Measurements from ENCODE around the gene ATAT1.
"Not testable (repeated sequence)": the region's sequence is repeated elsewhere in the genome, so short reads cannot be mapped to it uniquely, and the experiment has no call there.

Gene ATAT1

DNA sequence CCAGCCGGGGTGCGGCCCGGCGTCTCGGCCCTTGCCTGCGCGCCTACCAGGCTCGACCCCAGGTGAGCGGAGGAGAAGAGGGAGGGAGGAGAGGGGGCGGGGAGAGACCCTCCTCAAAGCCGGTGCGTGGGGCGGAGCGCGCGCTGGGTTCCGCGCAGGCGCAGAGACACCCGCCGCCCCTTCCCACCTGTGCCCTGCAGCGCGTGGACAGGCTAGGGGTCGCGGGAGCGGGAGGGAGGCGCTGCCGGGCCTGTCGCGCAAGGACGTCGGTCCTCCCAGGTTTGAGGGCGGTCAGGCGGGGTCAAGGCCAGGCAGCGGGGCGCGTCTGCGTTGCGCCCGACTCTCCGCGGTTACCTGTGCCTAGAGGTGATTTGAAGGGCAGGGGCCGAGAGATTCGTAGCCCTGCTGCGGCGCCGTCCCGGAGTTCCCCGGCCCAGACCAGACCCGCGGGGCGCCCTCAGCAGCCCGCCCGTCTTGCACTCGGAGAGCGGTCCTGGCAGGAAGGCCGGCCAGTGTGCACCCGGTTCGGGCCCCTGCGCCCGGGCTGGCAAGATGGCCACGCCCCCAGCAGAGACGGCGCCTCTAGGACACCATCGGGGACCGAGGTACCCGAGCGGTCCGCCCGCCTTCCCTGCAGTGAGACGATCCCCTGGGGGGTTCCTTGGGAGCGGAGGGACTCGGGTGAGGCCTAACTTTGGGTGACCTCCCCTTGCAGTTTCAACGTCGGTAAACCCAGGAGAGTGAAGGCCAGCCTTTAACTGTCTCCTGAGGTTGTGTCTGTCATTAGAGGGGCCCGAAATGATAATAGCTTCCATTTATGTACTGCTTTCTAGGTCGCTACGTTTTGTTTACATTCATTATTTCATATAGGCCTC, 20.8 kb downstream of the ATAT1 start:
- DNase-seq (ENCODE audit: low read depth in 1 of 2, low spot score in 1 of 2) = peak; percentile 63 to 75

DNA sequence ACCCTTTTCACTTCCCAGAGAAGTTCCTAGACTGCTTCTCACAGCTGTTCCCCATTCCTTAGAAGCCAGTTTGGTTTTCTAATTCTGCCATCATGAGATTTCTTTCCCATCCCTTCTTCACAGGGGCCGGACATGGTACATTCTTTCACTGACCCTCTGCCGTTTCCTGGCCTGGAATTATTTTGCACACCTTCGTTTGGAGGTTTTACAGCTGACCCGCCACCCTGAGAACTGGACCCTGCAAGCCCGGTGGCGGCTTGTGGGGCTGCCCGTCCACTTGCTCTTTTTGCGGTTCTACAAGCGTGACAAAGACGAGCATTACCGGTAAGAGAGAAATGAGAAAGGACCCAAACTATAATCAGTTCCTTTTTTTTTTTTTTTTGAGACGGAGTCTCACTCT, 24.5 kb downstream of the ATAT1 start:
- DNase-seq (ENCODE audit: low read depth in 1 of 2, low spot score in 1 of 2) = no peak

DNA sequence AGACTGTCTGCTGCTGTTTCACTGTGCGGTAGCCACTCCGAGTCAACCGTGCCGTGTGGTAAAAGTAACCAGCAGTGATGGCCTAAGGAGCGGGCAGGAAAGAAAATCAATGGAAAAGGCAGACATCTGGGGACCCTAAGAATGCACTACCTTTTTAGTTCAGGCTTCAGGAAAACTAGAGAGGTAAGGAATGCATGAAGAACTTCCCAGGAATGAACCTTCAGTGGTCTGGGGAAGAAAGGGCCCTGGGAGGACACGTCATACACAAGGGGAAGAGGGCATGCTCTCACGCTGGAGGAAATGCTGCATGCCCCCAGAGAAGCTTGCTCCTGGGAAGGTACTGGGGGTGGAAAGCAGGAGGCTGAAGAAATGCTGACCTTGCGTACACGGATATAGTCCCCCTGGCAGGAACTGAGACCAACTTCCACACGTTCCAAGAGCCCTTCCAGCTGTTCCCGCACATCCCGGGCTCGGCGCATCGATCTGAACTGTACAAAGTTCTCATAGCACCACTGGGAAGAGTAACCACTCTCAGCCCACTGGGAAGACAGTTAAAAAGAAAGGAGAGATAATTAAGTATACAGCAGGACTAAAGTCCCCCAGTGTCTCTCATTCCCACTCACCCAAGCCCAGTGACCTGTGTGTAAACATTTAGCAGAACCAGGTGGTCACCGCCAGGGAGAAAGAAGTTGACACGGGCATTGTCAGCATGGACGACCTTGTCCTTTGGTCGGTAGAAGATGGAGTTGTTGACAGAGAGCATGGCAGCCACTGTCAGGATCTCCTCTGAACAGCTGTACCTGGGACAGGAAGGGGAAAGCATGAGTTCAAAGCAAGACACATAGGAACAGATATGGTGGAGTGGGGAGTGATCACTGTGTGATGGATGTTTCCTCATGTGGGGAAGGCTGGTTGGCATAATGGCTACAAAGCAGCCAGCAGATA, 28.4 kb downstream of the ATAT1 start:
- DNase-seq (ENCODE audit: low read depth in 1 of 2, low spot score in 1 of 2) = no peak

DNA sequence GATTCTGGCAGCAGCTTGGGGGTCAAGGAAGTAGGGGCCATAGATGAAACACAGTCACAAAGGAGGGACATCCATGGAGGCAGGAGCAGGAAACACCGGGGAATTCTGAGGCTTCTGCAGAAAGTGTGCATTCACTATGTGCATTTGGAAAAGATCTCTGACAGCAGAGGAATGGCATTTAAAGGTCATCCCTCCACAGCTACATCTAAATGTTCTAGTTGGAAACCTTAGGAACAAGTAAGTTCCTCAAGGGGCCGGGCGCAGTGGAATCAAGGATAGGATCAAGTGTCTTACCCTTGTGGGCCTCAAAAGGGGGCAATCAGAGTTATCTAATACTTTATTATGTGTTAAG, 29.0 kb downstream of the ATAT1 start:
- no peak for DNase-seq (ENCODE audit: low read depth in 1 of 2, low spot score in 1 of 2)

DNA sequence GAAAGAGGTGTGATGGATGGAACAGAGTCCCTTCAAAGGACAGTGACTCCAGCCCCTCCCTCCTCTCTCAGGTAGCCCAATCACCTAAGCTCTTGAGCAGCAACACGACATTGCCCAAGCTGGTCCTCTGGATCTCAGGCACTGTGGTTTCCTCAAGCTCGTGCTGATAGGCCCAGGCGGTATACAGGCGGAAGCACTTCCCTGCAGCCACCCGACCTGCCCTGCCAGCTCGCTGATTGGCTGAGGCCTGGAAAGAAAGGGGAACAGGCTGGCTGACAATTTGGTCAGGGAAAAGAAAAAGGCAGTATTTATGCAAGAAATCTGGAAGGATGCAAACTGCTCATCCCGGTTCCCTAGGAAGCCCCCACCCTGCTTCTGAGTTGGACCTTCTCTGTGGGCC, 29.8 kb downstream of the ATAT1 start:
- DNase-seq (ENCODE audit: low read depth in 1 of 2, low spot score in 1 of 2) = no peak

DNA sequence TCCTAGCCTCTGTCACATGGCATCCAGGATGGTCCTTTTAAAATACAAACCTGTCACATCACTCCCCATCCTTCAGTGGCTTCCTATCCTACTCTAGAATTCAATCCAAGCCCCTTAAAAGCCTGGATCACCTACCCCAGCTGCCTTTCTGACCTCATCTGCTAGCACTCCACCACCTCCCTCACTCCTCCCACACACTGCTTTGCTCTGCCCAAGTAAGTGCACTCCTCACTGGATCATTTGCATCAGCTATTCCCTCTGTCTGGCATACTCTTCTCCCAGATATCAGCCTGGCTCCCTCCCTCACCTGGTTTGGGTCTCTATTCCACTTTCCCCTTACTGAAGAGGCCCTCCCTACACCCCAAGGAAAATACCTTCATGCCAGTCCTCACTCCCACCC, 30.8 kb downstream of the ATAT1 start:
- no peak for DNase-seq (ENCODE audit: low read depth in 1 of 2, low spot score in 1 of 2)

DNA sequence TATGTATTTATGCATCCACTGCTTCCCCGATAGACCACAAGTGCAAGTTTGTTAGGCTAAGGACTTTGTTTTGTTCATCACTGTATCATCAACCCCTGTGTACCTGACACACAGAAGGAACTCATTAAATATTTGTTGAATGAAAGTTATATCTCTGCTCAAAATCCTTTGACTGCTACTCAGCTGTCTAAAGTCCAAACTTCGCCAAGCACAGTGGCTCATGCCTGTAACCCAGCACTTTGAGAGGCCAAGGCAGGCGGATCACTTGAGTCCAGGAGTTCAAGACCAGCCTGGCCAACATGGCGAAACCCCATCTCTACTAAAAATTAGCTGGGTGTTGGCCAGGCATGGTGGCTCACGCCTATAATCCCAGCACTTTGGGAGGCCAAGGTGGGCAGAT, 31.2 kb downstream of the ATAT1 start:
- not testable (repeated sequence) for DNase-seq (ENCODE audit: low read depth in 1 of 2, low spot score in 1 of 2)

DNA sequence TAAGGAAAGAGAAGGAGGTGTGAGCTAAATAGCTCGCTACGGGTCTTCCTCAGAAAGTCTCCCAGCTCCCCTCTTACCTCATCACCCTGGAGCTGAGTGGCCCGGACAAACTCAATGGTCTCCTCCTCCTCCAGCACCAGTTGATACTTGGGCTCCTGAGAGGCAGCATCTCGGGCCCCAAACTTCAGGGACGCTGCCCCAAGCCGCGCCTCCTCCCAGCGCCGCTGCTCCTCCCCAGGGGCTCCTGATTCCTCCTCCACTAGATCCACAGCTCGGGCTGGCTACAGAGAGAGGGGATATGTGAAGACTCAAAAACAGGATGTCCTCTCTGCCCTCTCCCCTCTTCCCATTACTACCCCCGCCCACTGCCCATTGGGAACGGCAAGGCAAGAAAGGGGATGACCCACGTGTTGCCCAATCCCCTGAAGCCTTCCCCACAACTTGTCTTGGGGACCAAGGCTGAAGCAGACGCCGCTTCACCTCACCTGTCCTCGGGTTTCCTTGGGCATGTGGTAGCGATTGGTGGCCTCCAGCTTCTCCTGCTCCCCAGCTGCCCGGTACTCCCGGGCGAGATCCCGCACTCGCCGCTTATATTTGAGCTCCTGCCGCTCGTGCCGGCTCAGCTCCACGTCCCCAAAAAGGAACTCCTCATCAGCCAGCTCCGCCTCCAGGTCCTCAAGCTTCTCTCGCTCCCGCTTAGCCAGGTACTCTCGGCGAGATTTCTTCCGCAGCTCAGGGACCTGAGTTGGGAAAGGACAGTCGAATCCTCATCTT, 38.5 kb downstream of the ATAT1 start:
- no peak for DNase-seq (ENCODE audit: low read depth in 1 of 2, low spot score in 1 of 2)

DNA sequence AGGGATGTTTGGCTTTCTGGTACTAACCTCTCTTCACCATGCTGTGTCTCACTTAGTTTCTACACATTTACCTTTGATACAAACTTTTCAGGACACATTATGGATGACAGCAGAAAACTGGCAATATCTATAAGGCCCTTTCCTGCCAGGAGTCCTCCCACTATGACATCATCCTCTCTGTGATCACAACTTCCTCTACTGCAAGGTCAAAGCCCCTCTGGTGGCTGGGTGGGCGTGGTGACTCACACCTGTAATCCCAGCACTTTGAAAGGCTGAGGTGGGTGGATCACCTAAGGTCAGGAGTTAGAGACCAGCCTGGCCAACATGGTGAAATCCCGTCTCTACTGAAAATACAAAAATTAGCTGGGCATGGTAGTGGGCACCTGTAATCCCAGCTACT, 39.6 kb downstream of the ATAT1 start:
- not testable (repeated sequence) for DNase-seq (ENCODE audit: low read depth in 1 of 2, low spot score in 1 of 2)

DNA sequence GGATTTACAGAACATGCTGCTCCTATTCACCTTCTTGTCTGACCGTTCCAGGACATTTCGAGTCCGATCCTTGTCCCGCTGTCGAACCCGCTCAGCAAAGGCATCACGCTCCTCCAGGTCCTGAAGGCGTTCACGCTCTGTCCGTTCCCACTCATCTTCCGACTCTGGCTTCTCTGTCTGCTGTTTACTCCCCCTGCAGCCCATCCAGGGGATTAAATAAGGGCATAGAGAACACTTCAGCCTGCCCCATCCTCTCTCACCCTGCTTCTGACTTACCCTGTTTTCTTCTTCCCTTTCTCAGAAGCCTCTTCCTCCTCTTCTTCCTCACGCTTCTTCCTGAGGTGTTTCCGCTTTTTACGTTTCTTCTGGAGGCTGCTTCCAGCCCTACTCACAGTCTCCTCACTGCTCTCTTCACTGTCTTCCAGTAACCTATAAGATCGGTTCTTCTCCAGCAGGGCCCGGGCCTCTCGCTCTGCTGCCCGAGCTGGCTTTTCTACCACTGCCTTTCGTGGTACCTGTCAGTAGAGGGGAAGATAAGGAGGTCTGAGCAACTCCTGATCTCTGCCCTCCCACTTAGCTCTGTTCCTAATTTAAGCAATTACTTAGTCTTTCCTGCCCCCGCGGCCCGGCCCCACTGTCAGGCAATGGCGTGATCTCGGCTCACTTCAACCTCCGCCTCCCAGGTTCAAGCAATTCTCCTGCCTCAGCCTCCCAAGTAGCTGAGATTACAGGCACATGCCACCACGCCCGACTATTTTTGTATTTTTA, 44.3 kb downstream of the ATAT1 start:
- no peak for DNase-seq (ENCODE audit: low read depth in 1 of 2, low spot score in 1 of 2)

DNA sequence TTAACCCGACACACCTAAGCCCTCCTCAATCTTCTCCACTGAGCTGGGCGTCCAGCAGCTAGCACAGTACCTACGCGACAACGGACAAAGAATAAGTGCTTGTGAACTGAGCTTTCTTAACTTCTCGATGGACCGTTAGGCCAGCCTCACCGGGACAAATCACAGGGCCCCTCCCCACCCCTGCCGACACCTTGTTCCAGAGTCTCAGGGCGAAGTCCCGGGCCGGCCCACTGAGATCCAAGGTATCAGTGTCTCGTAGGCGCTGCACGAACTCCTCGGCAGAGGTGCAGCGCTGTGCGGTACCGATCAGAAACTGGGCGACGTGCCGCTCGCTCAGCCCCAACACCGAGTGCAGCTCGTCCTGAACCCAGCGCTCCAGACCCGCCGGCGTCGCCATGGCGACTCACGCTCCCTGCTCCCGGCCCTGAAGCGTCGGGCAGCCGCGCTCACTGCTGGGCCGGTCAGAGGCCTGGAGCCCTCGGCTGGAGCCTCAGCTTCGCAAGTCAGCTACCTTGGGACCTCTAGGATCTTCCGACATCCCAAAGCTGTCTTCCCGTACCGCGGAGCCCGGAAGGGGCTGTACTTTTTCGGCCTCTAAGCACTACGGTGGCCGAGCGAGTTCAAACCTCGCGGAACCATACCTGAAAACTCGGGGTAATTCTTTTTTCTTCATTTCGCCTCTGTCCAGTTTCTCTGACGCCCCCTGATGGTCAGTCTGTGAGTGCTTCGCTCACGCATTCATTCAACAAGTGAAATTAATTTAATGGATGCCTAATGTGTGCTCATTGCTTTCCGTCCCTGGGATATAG, 46.0 kb downstream of the ATAT1 start, which contains the start of gene DHX16:
TSS of gene DHX16 (minus strand) at position 562 of the 809 bp plus-strand sequence. CDS start at position 397, 165 bp downstream.
- DNase-seq (ENCODE audit: low read depth in 1 of 2, low spot score in 1 of 2) = peak; percentile 69 to 90

DNA sequence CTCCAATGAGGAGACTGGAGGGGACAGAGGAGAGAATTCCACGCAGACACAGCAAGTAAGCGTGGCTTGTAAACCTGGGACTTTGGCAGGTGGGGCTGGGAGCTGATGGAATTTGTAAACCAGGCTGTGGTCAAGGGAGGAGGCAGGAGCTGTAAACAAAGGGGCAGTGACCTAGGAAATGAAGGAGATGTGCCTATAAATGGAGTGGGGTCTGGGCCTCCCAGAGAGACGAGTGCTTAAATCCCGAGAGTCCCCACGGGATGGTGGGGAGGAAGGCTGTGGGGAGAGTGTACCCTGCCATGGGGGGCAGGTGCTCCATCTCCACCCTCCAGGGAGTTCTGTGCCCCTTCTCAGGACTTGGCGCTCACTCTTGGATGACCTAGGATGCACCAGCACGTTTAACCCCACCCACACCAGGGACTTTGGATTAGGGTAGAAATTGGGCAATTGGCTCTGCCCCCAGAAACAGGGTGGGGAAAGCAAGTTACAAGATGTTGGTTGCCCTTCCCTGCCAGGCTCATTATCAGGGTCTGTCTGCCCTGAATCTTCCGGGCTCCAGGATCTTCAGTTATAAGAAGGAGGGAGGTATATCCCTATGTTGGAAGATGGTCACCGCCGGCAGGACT, 50.1 kb downstream of the ATAT1 start:
- no peak for DNase-seq (ENCODE audit: low read depth in 1 of 2, low spot score in 1 of 2)

DNA sequence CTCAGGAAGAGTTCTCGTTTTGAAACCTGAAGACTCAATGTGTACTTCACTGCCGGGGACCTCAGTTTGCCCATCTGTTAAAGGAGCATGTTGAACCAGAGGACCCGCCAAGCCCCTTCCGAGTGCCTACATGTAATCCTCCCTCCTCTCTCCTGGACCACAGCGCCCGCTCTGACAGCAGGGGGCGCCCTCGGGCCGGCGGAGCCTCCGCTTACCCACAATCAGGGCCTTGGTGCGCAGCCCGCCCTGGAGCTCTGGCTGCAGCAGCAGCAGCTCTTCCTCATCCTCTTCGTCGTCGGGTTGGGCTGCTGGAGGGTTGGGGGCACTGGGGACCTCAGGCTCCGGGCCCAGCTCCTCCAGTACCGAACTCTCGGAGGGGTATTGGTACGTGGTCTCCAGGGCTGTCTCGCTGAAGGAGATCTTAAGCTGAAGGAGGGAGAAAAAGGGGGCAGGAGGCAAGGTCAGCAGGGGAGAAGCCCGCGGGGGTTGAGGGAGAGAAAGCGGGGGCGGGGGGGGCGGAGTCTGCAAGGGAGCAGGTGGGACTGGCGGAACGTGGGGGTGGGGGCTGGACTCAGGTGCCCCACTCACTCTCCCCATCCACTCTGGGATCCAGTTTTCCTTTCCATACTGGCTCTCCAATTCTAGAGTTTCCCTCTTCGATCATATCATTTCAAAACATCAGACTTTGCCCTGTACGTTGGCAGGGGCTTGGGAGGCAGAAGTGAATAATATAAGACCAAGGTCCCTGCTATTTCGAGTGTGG, 52.5 kb downstream of the ATAT1 start:
- peak; percentile 85 to 89 for DNase-seq (ENCODE audit: low read depth in 1 of 2, low spot score in 1 of 2)

DNA sequence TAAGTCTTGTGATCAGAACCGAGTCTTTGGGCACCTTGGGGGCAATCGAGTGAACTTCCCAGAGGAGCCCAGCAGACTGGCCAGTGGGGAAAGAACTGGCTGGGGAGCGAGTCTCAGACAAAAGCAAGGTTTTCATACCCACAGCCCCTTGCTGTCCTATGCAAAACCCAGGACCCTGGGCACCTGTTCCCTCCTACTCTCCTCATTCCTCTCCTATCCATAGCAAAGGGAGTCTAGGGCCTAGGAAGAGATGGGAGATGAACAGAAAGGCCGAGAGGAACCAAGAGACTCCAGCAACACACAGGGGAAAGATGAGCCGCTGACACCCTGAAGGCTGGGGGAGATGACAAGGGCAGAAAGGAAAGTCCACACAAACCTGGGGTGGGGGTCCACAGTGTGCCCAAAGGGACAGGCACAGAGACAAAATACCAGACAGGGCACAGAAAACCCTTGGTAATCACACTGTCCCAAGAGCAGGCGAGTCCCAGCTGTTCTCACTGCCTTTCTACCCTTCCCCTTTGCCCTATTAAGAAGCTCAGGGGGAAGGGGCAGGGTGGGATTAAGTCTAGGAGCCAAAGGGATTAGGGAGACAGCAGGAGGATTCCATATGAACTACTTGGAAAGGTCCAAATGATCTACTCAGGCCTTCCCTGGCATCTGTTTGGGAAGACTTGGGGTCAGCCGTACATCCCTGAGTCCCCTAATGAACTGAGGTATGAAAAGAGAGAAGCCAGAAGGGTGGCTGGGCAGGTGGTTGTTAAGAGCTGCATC, 53.3 kb downstream of the ATAT1 start:
- no peak for DNase-seq (ENCODE audit: low read depth in 1 of 2, low spot score in 1 of 2)

DNA sequence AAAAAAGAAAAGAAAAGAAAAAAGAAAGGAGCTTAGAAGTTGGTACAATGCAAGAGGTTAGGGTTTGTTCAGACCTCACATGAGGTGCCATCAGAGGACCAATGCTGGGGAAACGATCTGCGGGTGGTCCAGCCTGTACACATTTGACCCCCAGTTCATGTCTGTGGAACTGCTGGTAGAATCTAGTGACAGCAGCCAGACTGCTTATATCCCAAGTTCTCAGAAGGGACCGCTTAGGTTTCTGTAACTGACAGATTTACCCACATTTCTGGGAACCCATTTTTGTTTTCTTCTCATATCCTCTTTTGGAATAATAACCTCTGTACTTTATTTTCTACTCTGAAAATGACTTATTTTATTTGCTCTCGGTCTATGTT, 55.1 kb downstream of the ATAT1 start:
- no peak for DNase-seq (ENCODE audit: low read depth in 1 of 2, low spot score in 1 of 2)

DNA sequence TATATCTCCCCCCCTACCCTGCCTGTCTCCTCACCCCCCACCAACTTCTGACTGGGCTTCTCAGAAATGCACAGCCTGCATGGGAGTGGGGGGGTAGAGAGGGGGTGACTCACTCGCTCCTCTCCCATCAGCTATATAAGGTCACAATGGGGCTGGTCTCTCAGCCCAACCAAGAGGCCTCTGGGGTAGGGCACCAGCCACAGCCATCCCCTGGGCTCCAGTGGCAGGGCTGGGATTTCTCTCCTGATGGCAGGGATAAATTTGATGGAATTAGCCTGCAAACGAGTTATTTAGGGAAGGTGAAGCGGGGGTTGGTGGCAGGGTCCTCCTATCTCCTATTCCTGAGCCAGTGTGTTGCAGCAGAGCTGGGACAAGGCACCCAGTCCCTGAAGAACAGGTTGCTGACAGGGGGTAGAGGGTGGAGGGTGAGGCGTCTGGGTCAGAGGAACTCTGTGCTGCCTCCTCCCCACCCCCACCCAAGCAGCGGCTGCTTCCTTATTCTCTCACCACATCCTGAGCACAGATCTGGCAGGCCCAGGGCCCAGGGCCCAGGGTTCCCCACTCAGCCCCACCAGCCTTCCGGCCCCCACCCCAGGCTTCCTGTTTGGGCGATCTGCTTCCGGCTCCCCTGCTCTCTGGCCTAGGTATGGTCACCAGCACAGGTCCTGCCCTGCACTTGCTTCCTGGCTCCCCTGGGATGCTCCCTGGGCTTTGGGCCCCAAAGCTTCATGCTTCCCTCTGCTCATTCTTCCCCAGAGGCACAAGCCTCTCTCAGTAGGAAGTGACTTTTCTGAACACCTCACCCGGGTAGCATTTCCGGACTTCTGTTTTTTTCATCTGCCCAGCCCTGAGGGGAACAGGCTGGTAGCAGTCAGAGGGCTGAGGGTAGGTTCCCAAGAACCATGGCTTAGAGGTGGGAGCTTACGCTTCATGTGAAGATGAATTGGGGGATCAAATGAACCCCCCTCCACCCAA, 55.8 kb downstream of the ATAT1 start:
- DNase-seq (ENCODE audit: low read depth in 1 of 2, low spot score in 1 of 2) = peak; percentile 60 to 76

All from activated CD4-positive, alpha-beta T cell treated with anti-CD3 and anti-CD28 coated beads, Interleukin-2, amount 50 U/mL, for 24 hours (primary cell).